Myometrial cell (primary cell): ENCODE results near the gene SPATA31E1. TPM values are rescaled to one million over a fixed set of nuclear protein-coding genes. Genes with fewer than 3 reads are reported as not detected.

Experiments used
- total RNA-seq: library from RNA; depleted of rRNA; stranded (reverse); fragments of >200 nt; gene quantifications from 2 replicates; pipeline ENCODE4 v1.2.3, GENCODE V29; 2015

Gene SPATA31E1
- under 0.01 and 0.18 TPM in 2 replicates for total RNA-seq

GRCh38 chr9:87882627-87883026, at the start of gene SPATA31E1:
Gene SPATA31E1, plus strand, starts transcription at chr9:87882877. Its CDS starts 15 bp downstream, at chr9:87882892.

GRCh38 chr9:87917662-87918061, 35.0 kb downstream of the SPATA31E1 start, which contains the start of gene SPATA31C1:
Gene SPATA31C1, plus strand, starts transcription at chr9:87917962.

Other genes with a start within 250 kb of the SPATA31E1 start
- gene CTSL, start 156.8 kb upstream of the SPATA31E1 start, total RNA-seq: 311 and 406 TPM in 2 replicates
- gene SPATA31C1, start 35.1 kb downstream of the SPATA31E1 start, total RNA-seq: not detected in 2 replicates
- gene CDK20, start 91.7 kb downstream of the SPATA31E1 start, total RNA-seq: 5.8 and 6.9 TPM in 2 replicates